Esophagus squamous epithelium (tissue), 5 donors: Measurements from ENCODE around the gene TBC1D19. TPM values are rescaled to one million over a fixed set of nuclear protein-coding genes. Genes with fewer than 3 reads are reported as not detected.
"Not testable (repeated sequence)": the region's sequence is repeated elsewhere in the genome, so short reads cannot be mapped to it uniquely, and the experiment has no call there.

ENCODE experiments used
- DNase-seq: peaks from one replicate; lab custom pipeline; 2025; lab: John Stamatoyannopoulos, UW
- H3K27ac ChIP-seq, 4 donors: fragments of 200-600 bp; sonication (generic); one replicate each; pipeline ENCODE4 v1.5.1; 2016 to 2019; ENCODE audit warnings: mild to moderate bottlenecking in 1 of 4
- H3K27me3 ChIP-seq, 4 donors: fragments of 200-600 bp; sonication (generic); 1 replicate in 3 of 4; 2 replicates in 1 of 4; pipeline versions ENCODE4 v1.5.1 to v1.6.0; 2017 to 2021; ENCODE audit warnings: antibody characterized with exemption in 1 of 4
- H3K36me3 ChIP-seq, 3 donors: fragments of 200-600 bp; sonication (generic); one replicate each; pipeline ENCODE4 v1.5.1; 2016 to 2019
- H3K4me1 ChIP-seq, 3 donors: fragments of 200-600 bp; sonication (generic); one replicate each; pipeline ENCODE4 v1.5.1; 2017 to 2019
- H3K4me3 ChIP-seq, 4 donors: fragments of 200-600 bp; sonication (generic); 1 replicate in 3 of 4; 2 replicates in 1 of 4; pipeline ENCODE4 v1.5.1; 2016 to 2019; ENCODE audit warnings: mild to moderate bottlenecking in 2 of 4, moderate library complexity in 1 of 4
- H3K9me3 ChIP-seq, 3 donors: fragments of 200-600 bp; sonication (generic); one replicate each; pipeline ENCODE4 v1.5.1; 2016 to 2019
- CTCF ChIP-seq, 6 experiments: fragments of 450-650 bp in 4 of 6; fragments of 200-600 bp in 2 of 6; sonication (generic) in 2 of 6; IDR thresholded peaks; one replicate each; pipeline ENCODE4 v1.5.1; 2016 to 2019; ENCODE audit warnings: antibody characterized with exemption in 6 of 6, mild to moderate bottlenecking in 4 of 6, moderate library complexity in 4 of 6
- POLR2A ChIP-seq, 4 donors: fragments of 450-650 bp; IDR thresholded peaks; one replicate each; pipeline ENCODE4 v1.6.1; 2017; ENCODE audit warnings: antibody characterized with exemption in 4 of 4, mild to moderate bottlenecking in 4 of 4, moderate library complexity in 3 of 4
- WGBS, 2 donors: methylation state at CpG; one replicate each; pipeline ENCODE4 v1.1.5; 2018; 5-methylcytosine and 5-hydroxymethylcytosine counted together
- intact Hi-C: fragments of 100-400 bp; cut with DNase I; formaldehyde crosslinking; loops from one replicate; pipeline ENCODE4 v1.15.0; 2022
- total RNA-seq, 4 donors: library from RNA; depleted of rRNA; stranded (reverse); fragments of >200 nt; gene quantifications; one replicate each; pipeline ENCODE4 v1.1.0, GENCODE V29; 2016
- donor health status: DM: yes; HTN: yes; CAD: no.

The TBC1D19 gene
- total RNA-seq, 4 donors from 2014 or later = 3.9 to 9.8 (median 5.3) TPM

GRCh38 chr4:26584725-26585124, 841 bp downstream of the TBC1D19 start:
- no peaks in the 10 kb centered on the region for H3K36me3 ChIP-seq
- intact Hi-C loops = no loop called here
- no peaks in the 10 kb centered on the region for H3K9me3 ChIP-seq
- peak overlapping the region in 3 of 4 donors; percentile 75 to 85 (median 81) for H3K27ac ChIP-seq
- no peak for DNase-seq
- H3K4me1 ChIP-seq = peaks cover 6 to 23% (median 10%) of the 10 kb centered on the region in 3 donors
- H3K27me3 ChIP-seq = no peaks in the 10 kb centered on the region
- 33% methylated on average over 4 of the region's 4 CpGs for WGBS, 2 donors
- H3K4me3 ChIP-seq = peak overlapping the region; percentile 68 to 90 (median 78)
- TF ChIP-seq POLR2A (IDR thresholded peaks at IDR 0.05) (no peak), CTCF (IDR thresholded peaks at IDR 0.05) (no peak)

DNA sequence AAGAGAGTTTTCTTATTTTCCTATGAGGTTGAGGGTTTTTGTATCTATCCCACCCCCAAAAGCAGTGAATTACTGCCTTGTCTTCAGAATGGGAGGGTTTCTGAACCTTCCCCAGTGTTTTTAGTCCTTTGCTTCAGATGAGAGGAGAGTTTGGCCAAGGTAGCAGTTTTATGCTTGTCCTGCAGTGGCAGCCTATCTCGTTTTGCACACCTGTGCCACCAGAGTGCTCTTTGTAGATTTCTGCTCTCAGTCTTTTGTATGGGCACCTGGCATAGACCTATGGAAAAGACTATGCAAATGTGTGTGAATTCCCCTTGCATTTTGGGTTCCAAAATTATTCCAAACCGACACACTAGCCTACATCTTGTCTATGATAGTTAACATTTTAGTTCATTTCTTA, 5.8 kb downstream of the TBC1D19 start:
- Histone ChIP-seq H3K36me3 (no peaks in the 10 kb centered on the region), H3K27me3 (no peaks in the 10 kb centered on the region), H3K9me3 (no peaks in the 10 kb centered on the region), H3K4me1 (peaks cover under 1 to 10% (median 6%) of the 10 kb centered on the region in 3 donors), H3K4me3 (no peak overlapping the region), H3K27ac (no peak overlapping the region)
- DNase-seq = no peak
- intact Hi-C loops = no loop called here
- TF ChIP-seq POLR2A (IDR thresholded peaks at IDR 0.05) (no peak), CTCF (IDR thresholded peaks at IDR 0.05) (peak in 1 of 6 experiments; percentile 8)
- 28 to 46% methylated on average over 2 of the region's 2 CpGs for WGBS, 2 donors

- 76 to 86% methylated on average over 2 of the region's 2 CpGs for WGBS, 2 donors
- Histone ChIP-seq H3K27me3 (no peaks in the 10 kb centered on the region), H3K9me3 (no peaks in the 10 kb centered on the region), H3K4me3 (no peak overlapping the region), H3K4me1 (peaks cover 0 to 1% (median 0%) of the 10 kb centered on the region in 3 donors), H3K36me3 (no peaks in the 10 kb centered on the region), H3K27ac (no peak overlapping the region)
- intact Hi-C loops = no loop called here
- TF ChIP-seq POLR2A (IDR thresholded peaks at IDR 0.05) (no peak), CTCF (IDR thresholded peaks at IDR 0.05) (no peak)
- DNase-seq = no peak
These were observed 6.8 kb downstream of the TBC1D19 start for GRCh38 chr4:26590639-26591038.

GRCh38 chr4:26593557-26593956, 9.7 kb downstream of the TBC1D19 start:
- H3K27ac ChIP-seq, DNase-seq, H3K4me1 ChIP-seq, H3K4me3 ChIP-seq, H3K36me3 ChIP-seq, H3K27me3 ChIP-seq, H3K9me3 ChIP-seq, intact Hi-C loops: not testable (repeated sequence)
- WGBS, 2 donors = 89% methylated on average over 2 to 3 of the region's 3 CpGs

- no peaks in the 10 kb centered on the region for H3K27me3 ChIP-seq
- TF ChIP-seq POLR2A (IDR thresholded peaks at IDR 0.05) (no peak), CTCF (IDR thresholded peaks at IDR 0.05) (no peak)
- H3K4me3 ChIP-seq = no peak overlapping the region
- H3K27ac ChIP-seq = no peak overlapping the region
- WGBS, 2 donors = 92 to 95% methylated on average over 5 of the region's 5 CpGs
- H3K9me3 ChIP-seq = no peaks in the 10 kb centered on the region
- no peaks in the 10 kb centered on the region for H3K4me1 ChIP-seq
- no peaks in the 10 kb centered on the region for H3K36me3 ChIP-seq
- intact Hi-C loops = no loop called here
- no peak for DNase-seq
These were observed 10.5 kb downstream of the TBC1D19 start for GRCh38 chr4:26594371-26594770.

GRCh38 chr4:26594778-26595177, 10.9 kb downstream of the TBC1D19 start:
- no peak overlapping the region for H3K4me3 ChIP-seq
- H3K9me3 ChIP-seq = no peaks in the 10 kb centered on the region
- no peak for DNase-seq
- no peaks in the 10 kb centered on the region for H3K36me3 ChIP-seq
- H3K27ac ChIP-seq = no peak overlapping the region
- intact Hi-C loops = no loop called here
- no peaks in the 10 kb centered on the region for H3K4me1 ChIP-seq
- no peaks in the 10 kb centered on the region for H3K27me3 ChIP-seq
- 91 to 95% methylated on average over 6 of the region's 6 CpGs for WGBS, 2 donors
- TF ChIP-seq CTCF (IDR thresholded peaks at IDR 0.05) = no peak
- TF ChIP-seq POLR2A (IDR thresholded peaks at IDR 0.05) = no peak
